ENCODE measurements around the gene CXorf65.

CXorf65 gene

GRCh38 chrX:71091263-71091662, 15.3 kb downstream of the CXorf65 start:
- TF ChIP-seq GABPA (IDR thresholded peaks at IDR 0.05; ENCODE audit: low read depth) (no peak), SPI1 (IDR thresholded peaks at IDR 0.05; ENCODE audit: borderline replicate concordance, low read depth) (no peak), REST (IDR thresholded peaks at IDR 0.05; ENCODE audit: insufficient replicate concordance, low read depth) (no peak), POLR2AphosphoS5 (IDR thresholded peaks at IDR 0.05; ENCODE audit: low read depth) (no peak), CTCF (IDR thresholded peaks at IDR 0.05; ENCODE audit: insufficient read depth, low read length) (no peak)
- Histone ChIP-seq H3K27me3 (ENCODE audit: insufficient read depth, poor library complexity, severe bottlenecking) (no peaks in the 10 kb centered on the region), H3K4me3 (replicated peaks; ENCODE audit: insufficient read depth, low read length) (no peak overlapping the region), H3K27ac (replicated peaks) (no peak overlapping the region)
- no peak for DNase-seq (ENCODE audit: low read depth in 1 of 2, low spot score in 1 of 2)

- Histone ChIP-seq H3K27me3 (ENCODE audit: insufficient read depth, poor library complexity, severe bottlenecking) (no peaks in the 10 kb centered on the region), H3K27ac (replicated peaks) (no peak overlapping the region), H3K4me3 (replicated peaks; ENCODE audit: insufficient read depth, low read length) (no peak overlapping the region)
- DNase-seq (ENCODE audit: low read depth in 1 of 2, low spot score in 1 of 2) = no peak
- TF ChIP-seq SPI1 (IDR thresholded peaks at IDR 0.05; ENCODE audit: borderline replicate concordance, low read depth) (no peak), REST (IDR thresholded peaks at IDR 0.05; ENCODE audit: insufficient replicate concordance, low read depth) (no peak), CTCF (IDR thresholded peaks at IDR 0.05; ENCODE audit: insufficient read depth, low read length) (no peak), POLR2AphosphoS5 (IDR thresholded peaks at IDR 0.05; ENCODE audit: low read depth) (no peak), GABPA (IDR thresholded peaks at IDR 0.05; ENCODE audit: low read depth) (no peak)
Measured at GRCh38 chrX:71085900-71086299, 20.6 kb downstream of the CXorf65 start.

GRCh38 chrX:71082822-71083221, 23.7 kb downstream of the CXorf65 start:
- TF ChIP-seq POLR2AphosphoS5 (IDR thresholded peaks at IDR 0.05; ENCODE audit: low read depth) = no peak
- no peak for TF ChIP-seq REST (IDR thresholded peaks at IDR 0.05; ENCODE audit: insufficient replicate concordance, low read depth)
- no peak for TF ChIP-seq GABPA (IDR thresholded peaks at IDR 0.05; ENCODE audit: low read depth)
- no peak for TF ChIP-seq CTCF (IDR thresholded peaks at IDR 0.05; ENCODE audit: insufficient read depth, low read length)
- no peak for TF ChIP-seq SPI1 (IDR thresholded peaks at IDR 0.05; ENCODE audit: borderline replicate concordance, low read depth)
- DNase-seq (ENCODE audit: low read depth in 1 of 2, low spot score in 1 of 2) = no peak
- H3K27ac ChIP-seq (replicated peaks) = no peak overlapping the region
- H3K27me3 ChIP-seq (ENCODE audit: insufficient read depth, poor library complexity, severe bottlenecking) = no peaks in the 10 kb centered on the region
- no peak overlapping the region for H3K4me3 ChIP-seq (replicated peaks; ENCODE audit: insufficient read depth, low read length)

Measured in HL-60 (cell line).